Measurements from ENCODE around the gene SLC22A3.

GRCh38 chr6:160412993-160413392 is 64.8 kb downstream of the SLC22A3 start:
- no peak for TF ChIP-seq POLR2A (IDR thresholded peaks at IDR 0.05; ENCODE audit: low read depth, low read length)
- TF ChIP-seq POLR2AphosphoS5 (IDR thresholded peaks at IDR 0.05; ENCODE audit: low read depth, low read length) = no peak
- no peak for TF ChIP-seq PAX5 (IDR thresholded peaks at IDR 0.05; ENCODE audit: insufficient read depth, low read length, severe bottlenecking)
- no peak for TF ChIP-seq SPI1 (IDR thresholded peaks at IDR 0.05; ENCODE audit: low read depth, low read length)
- no peak for TF ChIP-seq TAF1 (IDR thresholded peaks at IDR 0.05; ENCODE audit: low read depth, low read length)
- no peak for TF ChIP-seq POU2F2 (IDR thresholded peaks at IDR 0.05; ENCODE audit: low read depth, low read length)

Measured in GM12891 (cell line).